HG03025 (cell line): Measurements from ENCODE around the gene ZBTB20.

ENCODE experiments used
- ATAC-seq: cut with Tn5 transposase; IDR thresholded peaks from one replicate; pipeline ENCODE4 v1.9.1; 2021; ENCODE audit warnings: mild to moderate bottlenecking, moderate library complexity; ENCODE audit not compliant: unreplicated experiment, low FRiP score

Gene ZBTB20

DNA sequence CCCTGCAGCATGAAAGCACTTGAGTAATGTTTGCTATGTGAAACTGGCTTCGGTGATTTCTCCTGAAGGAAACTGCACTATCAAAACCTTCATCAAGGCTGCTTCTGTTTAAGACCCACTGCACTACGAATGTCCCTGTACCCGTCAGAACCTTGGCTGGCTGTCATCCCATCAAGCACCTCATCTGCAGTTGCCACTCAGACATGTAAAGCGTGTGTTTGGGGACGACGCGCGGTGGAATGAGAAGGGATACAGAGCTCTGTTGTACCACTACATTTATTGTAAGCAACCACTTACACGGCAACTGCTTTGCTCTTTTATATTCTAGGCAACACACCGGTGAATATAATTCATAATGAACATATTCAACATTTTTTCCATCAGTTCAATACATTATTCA lies 705.7 kb downstream of the ZBTB20 start:
- no peak for ATAC-seq

DNA sequence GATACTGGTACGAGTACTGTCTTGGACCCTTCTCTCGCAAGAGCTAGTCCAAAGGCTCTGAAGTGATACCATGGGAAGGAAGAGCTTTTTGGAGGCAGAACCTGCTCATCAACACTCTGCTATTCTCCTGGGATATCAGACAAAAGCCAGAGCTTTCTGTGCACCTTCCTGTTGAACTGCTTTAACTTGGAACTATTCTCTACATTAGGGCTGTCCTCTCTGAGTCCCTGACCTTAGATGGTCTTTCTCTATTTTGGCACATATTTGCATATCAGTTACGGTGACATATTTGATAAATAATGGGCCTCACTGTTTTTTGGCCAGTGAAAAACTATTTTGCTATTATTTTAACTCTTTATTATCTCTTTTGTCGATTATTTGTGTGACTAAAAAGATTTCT lies 706.4 kb downstream of the ZBTB20 start:
- no peak for ATAC-seq

DNA sequence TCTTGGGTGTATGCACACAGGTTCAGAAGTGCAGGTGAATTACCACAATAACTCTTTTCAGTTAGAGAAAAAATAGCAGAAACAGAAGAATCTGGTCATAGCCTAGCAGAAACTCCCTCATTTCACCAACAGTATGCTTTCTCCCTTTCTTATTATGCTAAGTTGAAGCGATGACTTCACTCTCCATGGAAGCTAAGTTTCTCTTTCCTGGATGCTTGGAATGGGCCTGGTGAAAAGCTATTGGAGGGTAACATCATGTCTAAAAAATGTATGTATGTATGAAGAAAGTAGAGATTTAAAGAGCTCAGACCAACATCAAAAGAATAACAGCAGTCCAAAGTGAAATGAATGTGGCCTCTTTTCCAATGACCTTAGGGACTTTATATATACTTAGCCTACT lies 707.8 kb downstream of the ZBTB20 start:
- no peak for ATAC-seq

DNA sequence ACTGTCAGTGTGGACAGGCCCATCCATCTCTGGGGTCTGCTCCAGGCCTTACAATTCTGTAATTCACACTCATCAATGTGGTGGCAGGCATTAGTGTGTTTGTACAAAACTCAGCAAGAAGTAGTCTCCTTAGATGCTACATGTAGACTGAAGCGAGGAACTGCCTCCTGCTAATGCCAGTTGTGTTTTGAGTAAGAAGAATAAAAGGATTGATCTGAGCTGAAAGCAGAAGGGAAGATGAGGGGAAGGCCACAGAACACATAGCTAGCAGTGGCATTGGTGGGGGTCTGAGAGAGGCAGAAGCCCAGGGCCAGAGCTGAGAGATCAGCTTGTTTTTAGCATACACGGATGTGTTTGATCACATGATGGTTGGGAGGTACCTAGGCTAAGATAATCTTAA lies 709.2 kb downstream of the ZBTB20 start:
- no peak for ATAC-seq

DNA sequence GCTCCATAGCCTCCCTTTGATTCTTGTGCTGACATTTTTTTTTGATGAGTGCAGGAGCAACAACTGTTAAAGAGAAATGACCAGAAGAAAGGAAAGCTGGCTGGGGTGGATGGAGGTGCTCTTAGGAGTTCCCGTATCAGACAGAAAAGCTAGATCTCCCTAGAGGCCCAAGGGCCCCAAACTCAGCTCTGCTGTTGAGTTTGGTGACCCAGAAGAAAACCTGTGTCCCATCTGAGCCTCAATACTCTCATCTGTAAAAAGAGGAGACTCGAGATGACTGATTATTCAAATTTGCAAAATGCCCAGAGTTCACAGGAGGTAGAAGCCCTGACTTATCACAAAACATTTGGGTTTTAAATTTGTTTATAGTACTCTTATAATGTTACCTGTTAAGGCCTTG lies 710.9 kb downstream of the ZBTB20 start:
- ATAC-seq = no peak

DNA sequence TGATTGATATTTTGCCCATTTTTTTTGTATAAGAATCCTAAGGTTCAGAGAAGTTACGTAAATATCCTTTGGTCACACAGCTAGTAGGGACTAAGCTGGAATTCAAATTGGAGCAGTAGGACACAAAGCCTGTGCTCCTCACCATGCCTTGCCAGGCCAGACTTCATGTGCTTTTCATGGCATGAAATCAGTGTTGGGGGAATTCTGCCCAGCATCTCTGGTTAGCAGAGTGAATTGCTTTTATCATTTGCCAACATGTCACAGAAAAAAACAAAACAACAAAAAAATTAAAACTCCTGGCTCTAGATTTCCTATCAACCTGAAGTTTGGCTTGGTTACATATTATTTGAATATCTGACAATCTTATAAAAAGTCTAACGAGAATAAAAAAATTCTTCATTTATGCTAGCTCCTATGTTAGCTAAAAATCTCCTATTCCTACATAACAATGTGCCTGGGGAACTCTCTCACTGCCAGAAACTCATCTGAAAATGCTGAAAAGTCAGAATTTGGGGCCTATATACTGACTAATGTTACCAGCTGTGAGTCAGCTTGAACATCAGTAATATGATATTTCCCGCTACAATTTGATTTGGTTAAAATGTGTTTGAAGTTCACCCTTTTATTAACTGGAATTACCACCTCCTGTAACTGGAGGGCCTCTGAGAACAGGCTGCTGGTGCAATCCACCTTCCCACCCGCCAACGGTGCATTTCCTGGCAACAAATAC lies 711.5 kb downstream of the ZBTB20 start:
- ATAC-seq = no peak

DNA sequence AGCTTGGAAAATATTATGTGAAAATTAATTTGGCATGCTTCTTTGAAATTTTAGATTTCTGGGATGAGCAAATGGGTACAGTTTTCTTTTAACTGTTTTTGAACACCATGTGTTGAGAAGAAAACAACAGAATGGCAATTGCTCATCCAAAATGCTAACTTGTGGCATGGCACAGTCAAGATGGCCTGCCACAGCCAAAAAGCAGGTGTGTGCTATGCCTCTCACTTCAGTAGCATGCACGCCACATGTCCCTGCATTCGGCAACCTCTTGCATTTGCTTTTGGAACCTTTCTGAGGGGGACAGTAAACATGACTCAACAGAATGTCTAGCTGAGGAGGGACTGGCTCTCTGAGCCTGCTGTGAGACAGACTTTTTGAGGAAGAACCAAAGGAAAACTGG lies 714.8 kb downstream of the ZBTB20 start:
- no peak for ATAC-seq

DNA sequence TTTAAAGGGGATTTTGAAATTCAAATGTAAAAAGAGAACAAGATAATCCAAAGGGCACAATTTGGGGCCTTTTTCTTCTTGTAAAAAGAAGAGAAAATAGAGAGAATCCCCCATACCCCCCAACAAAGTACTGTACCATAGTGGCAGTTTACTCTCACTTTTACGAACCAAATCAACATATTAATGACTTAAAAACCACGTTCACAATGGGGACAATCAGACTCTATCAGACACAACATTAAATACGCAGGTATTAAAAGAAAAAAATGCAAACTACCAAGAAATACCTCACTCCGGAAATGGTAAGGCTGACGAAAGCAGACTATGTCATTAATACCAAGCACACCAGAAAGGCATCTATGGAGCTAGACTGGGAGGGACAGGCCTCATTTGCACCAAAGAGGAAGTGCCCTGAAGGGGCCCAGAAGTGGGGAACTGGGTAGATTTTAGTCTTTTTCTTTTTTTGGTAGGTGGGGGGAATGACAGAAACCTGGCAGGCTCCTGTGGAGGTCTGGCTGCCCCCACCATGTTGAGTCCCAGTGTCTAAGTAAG lies 719.0 kb downstream of the ZBTB20 start:
- peak; percentile 53 for ATAC-seq

DNA sequence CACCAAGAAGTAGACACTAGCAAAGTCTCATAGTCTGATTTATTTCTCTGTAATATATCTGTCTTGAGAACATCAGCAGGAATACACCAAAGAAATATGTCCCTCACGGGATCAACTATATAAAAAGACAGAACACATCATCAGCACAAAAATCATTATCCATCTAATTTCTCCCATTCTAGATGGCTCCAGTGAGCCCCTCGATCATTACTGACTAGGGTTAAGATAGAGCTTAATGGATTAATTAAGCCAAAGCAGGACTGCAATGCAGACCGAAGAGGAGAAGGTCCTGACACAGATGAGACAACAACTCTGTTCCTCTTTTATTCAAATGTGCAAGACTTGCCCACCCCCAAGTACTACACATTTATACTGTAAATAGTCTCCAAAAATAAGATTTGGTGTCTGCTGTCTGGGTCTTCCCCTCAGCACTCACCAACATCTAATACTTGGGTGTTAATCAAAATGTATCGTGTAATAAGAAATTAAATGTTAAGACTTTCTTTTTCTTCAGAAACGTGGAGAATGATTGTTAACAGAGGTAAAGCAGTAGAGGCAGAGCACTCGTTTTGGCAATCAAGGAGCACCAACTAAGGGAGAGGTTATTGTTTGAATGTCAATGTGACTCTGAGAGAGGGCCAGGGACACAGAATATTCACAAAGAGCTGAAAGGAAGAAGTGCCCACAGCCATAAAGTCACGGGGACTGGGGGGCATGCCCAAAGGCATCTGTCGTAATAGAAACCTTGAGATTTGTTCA lies 719.6 kb downstream of the ZBTB20 start:
- ATAC-seq = no peak

DNA sequence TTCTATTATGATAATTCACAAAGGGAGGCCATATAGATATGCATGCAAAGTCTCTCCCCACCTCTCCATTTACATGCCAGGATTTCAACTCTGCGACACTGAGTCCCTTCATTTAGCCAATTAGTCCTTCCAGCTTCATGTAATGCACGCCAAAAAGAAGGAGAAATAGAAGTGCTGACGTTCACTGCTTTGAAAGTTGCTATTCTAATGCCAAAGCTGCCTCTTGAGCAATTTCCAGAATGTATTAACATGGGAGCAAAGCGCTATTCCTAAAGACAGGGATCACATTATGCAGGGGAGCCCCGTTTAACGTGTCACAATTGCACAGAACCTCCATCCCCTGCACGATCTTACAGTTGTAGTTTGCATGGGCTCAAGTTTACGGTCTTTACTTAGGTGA lies 722.8 kb downstream of the ZBTB20 start:
- no peak for ATAC-seq

DNA sequence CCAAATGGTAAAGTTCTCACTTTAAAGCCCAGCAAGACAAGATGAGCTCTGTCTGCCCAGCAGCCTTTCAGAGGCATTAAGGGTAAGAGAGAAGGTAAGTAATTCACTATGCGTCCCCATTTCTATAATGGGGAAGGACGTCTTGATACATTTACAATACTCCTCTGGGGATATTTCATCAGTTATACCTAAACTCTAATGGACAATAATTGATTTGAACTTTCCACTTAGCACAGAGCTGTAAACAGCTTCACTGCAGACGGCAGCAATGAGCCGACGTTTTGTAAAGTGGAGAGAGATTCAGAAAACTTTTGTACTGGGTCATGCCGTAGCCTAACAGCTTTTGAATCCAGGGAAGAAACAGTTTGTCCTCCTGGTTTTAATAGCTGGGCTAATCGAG lies 725.9 kb downstream of the ZBTB20 start:
- ATAC-seq = no peak

DNA sequence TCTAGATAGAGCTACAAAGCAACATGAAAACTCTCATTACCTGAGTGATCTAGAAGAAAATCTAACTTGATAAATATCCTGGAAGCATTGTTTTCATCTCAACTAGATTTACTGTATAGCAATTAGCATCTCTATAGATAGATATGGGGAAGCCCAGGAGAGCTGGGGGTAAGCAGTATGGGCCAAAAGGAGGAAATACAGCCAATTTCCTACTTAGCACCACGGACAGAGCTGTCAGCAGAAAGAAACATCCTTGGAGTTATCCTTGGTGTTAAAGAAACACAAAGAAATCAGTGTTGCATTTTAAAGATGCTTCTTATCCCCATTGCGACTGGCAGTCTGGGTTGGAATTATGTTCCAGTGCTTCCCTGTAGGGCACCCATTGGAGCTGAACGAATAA lies 727.0 kb downstream of the ZBTB20 start:
- ATAC-seq = no peak

DNA sequence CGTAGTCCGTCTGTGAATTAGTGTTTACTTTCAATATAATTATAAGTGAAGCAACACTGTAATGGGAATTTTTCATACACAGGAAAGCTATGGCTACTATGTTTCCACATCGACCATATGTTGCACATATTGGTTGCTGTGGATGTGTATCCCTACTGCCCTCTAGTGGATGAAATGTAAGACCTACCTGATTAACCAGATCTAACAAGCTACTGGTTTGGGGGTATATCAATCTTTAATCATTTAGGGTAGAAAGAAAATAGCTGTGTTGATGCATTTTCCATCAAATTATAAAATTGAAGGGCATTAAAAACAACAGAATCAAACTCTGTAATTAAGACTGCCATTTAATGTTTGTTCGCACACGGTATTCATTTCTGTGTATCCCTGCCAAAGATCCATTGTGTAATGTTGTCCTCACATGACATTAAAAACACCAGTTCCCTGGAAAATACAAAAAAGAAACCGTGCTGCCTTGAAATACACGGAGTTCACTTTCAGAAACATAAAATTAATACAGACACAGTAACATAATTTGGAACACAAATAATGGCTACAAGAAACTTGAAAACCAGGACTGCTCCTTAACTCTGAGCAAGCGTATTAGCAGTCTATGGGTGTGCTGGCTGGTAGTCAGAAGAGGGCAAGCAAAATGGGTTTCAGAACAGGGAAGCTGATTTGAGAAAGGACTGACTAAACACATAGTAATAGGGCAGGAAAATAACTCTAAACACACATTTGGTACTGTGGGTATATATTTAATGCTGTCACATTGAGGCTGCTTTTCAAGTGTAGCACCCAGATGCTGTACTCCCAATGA lies 728.2 kb downstream of the ZBTB20 start:
- ATAC-seq = peak; percentile 85

DNA sequence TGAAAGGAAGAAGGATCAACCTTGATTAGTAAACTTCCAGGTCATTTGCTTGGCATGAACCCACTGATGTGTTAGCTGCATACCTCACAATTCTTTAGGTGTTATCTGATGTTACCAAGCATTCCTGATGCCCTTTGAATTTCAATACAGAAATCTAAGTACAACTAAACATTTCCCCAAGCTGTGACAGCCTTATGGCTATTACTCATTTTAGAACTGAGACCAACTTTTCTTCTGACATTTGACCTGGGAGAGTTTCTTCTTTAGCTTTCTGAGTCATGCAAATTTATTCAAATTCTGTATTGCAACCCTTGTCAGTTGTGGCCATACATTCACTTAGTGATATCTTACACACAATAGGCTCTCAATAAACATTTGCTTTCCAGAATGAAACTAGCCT lies 729.0 kb downstream of the ZBTB20 start:
- no peak for ATAC-seq

DNA sequence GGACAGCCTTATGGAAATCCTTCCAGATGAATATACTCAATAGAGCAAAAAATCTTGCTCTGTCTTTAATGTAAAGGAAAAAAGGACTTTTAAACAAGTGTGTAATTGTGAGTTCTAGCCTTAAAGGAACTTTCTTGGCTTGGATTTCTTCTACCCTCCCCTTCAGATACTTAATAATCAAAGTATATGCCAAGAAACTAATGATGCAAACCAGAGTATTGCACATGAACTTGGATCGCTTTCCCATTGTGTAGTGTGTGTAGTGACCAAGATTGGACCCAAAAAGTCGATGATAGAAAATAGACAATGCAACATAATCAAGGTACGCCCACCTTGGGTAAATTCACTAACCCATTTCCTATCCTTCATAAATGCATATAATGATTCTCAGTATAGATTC lies 729.4 kb downstream of the ZBTB20 start:
- no peak for ATAC-seq

DNA sequence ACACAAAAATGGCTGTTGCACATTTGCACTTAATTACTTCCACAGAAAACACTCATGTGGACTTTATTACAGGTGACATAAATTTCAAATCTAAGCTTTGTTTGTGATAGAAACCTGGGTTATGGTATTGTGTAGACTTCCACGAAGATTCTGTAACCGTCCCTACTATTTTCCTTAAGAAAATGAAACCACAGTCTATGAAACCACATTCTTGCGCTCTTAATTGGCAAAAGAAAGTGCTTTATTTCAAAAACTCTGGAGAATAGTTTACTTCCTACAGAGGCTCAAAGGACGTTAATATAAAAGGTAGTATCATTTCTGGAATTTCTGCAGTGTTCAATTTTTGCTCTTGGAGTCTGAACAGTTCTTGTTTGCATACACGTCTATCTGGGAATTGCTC lies 729.8 kb downstream of the ZBTB20 start:
- no peak for ATAC-seq

DNA sequence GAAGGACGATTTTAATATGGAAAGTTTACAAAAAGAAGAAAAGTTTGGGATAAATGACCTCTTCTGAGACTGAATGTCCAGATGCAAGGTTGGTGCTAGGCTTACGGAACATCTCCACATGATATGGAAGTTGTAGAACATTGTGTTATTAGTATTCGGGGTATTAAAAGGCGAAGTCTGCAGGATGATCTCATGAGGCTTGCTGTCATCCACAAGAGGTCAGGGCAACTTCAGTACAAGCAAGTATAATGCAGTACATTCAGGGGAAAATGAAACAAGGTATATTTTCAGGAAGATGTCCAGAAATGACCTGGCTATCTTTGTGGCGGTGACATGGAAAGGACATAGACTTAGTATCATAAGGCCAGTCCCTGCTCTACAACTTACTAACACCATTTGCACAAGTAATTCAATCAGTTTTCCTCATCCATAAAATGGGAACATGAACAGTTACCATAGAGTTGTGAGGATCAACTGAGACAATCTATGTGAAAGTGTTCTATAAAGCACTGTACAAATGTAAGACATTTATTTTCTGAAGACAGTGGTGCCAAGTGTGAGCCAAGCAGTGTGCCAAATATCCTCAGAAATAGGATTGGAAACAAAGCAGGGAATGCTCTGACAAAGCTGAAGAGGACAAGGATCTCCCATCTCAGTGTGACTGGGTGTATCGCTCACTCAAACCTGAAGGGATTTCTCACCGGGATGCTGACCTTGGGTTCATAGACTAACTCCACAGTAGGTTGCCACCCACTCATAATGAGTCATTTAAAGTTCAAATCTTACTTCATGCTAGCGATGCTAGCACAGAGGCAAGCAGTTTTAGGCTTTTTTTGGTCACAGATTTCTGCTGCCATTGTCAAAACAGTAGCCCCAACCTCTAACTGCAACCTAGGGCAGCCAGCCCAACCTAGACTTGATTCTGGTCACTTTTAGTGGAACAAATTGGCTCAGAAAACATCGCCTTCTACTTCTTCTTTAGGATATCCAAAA lies 735.0 kb downstream of the ZBTB20 start:
- peak; percentile 70 for ATAC-seq

DNA sequence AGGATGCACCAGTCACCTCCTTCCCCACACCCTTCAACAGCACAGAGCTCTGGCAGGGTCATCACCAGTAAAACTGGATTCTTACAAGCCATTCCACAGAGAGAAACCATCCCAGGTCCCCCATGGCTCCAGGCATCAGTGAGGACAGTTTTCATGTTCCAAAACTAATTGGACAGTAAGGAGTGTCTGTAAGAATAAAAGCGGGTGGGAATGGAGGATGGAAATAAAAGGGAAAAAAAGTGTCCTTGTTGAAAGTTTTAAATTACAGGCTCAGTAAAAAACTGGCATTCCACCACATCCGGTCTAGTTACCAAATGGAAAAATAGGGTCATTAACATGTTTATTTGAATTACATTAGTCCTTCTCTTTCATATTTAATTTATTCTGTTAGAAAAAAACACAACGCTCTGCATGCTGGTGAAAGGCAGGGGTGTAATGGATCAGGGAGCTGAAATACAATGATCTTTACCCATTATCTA lies 735.9 kb downstream of the ZBTB20 start:
- ATAC-seq = no peak

DNA sequence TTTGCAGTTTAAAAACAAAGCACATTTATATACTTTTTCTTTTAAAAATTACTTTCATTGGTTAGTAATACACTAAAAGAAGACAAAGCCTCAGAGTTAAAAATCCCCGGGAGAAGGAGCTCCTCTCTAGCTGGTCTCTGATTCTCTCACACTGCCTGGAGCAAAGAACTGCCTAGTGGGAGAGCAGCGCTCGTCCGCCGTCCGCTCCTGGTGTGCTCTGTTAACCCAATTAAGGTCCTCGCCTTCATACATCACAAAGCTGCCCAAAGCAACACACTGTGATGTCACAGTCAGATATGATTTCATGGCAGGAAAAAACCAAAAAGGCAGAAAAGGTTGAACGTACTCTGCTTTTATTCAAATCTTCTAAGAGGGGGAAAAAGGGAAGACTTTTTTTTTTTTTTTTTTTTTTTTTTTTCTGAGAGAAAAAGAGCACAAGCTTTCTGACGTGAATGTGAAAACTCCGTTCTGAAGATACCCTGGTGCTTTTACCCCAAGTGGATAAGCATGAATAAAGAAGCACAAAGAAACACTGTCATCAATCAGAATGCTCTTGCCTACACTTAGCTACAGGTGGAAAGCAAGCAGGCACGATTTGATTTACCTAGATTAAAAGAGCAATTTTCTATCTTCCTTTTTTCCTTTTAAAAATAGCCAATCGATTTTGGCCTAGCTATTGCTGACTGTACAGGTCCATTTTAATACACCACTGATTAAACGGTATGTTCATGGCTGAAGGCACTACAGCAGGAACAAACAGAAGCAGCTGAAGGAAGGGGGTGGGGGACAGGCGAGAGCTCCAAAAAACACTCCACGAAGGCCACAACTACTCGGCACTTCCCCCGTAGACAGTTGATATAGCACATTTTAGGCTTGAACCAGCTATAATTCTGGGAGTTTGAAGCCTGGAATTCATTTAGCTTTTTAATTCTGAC lies 738.1 kb downstream of the ZBTB20 start:
- ATAC-seq = no peak
